T-helper 1 cell treated with Interleukin-12 subunit alpha and Interleukin-12 subunit beta and Interleukin-4 antibody, amounts not matched to agents 30 ng/mL and 1 ng/mL, for 36 hours (primary cell): ENCODE results near the gene LILRA1. TPM values are rescaled to one million over a fixed set of nuclear protein-coding genes. Genes with fewer than 3 reads are reported as not detected.
"Not testable (repeated sequence)": the region's sequence is repeated elsewhere in the genome, so short reads cannot be mapped to it uniquely, and the experiment has no call there.

Source experiments
- intact Hi-C: fragments of 100-400 bp; cut with micrococcal nuclease; formaldehyde crosslinking; loops from one replicate; pipeline ENCODE4 v1.15.1; 2024
- total RNA-seq: library from RNA; stranded (reverse); gene quantifications from 2 replicates; pipeline ENCODE4 v1.2.3, GENCODE V29; 2022

Gene LILRA1
- total RNA-seq, 1 donor from 2014 or later = not detected

- intact Hi-C loops = no loop called here
These were observed 16.9 kb upstream of the LILRA1 start for GRCh38 chr19:54576411-54576976.

- intact Hi-C loops = no loop called here
These were observed 16.1 kb upstream of the LILRA1 start for GRCh38 chr19:54577334-54577733.

- intact Hi-C loops = not testable (repeated sequence)
These were observed 15.2 kb upstream of the LILRA1 start for GRCh38 chr19:54578268-54578667.

GRCh38 chr19:54586397-54586796 lies 7.0 kb upstream of the LILRA1 start:
- intact Hi-C loops = no loop called here

- intact Hi-C loops = no loop called here
These were observed 6.4 kb upstream of the LILRA1 start for GRCh38 chr19:54587026-54587425.

- intact Hi-C loops = not testable (repeated sequence)
These were observed 647 bp downstream of the LILRA1 start for GRCh38 chr19:54593931-54594626.

- intact Hi-C loops = no loop called here
These were observed 1.3 kb downstream of the LILRA1 start for GRCh38 chr19:54594737-54595136.

GRCh38 chr19:54595680-54596436 lies 2.4 kb downstream of the LILRA1 start:
- intact Hi-C loops = not testable (repeated sequence)

GRCh38 chr19:54600212-54600611 lies 6.8 kb downstream of the LILRA1 start:
- intact Hi-C loops = no loop called here

- intact Hi-C loops = no loop called here
These were observed 12.8 kb downstream of the LILRA1 start for GRCh38 chr19:54606230-54606629.

GRCh38 chr19:54606891-54607784 lies 13.7 kb downstream of the LILRA1 start:
- intact Hi-C loops = no loop called here

- intact Hi-C loops = no loop called here
These were observed 14.3 kb downstream of the LILRA1 start for GRCh38 chr19:54607785-54608150.

GRCh38 chr19:54608205-54608604 lies 14.8 kb downstream of the LILRA1 start:
- intact Hi-C loops = no loop called here

GRCh38 chr19:54608792-54609191 lies 15.4 kb downstream of the LILRA1 start:
- intact Hi-C loops = no loop called here

GRCh38 chr19:54609356-54609791 lies 15.9 kb downstream of the LILRA1 start:
- intact Hi-C loops = no loop called here

GRCh38 chr19:54612428-54612827 lies 19.0 kb downstream of the LILRA1 start:
- intact Hi-C loops = no loop called here

- intact Hi-C loops = no loop called here
These were observed 21.3 kb downstream of the LILRA1 start for GRCh38 chr19:54614726-54615125.

GRCh38 chr19:54616057-54616456 lies 22.6 kb downstream of the LILRA1 start:
- intact Hi-C loops = no loop called here

- intact Hi-C loops = no loop called here
These were observed 23.6 kb downstream of the LILRA1 start for GRCh38 chr19:54616821-54617560.

- intact Hi-C loops = no loop called here
These were observed 27.0 kb downstream of the LILRA1 start for GRCh38 chr19:54620464-54620863.

GRCh38 chr19:54622431-54622830 lies 29.0 kb downstream of the LILRA1 start:
- intact Hi-C loops = no loop called here
